Glutamatergic neuron (in vitro differentiated cells): ENCODE results near the gene NSMCE1. TPM values are rescaled to one million over a fixed set of nuclear protein-coding genes. Genes with fewer than 3 reads are reported as not detected.

Source experiments
- DNase-seq: peaks from one replicate; pipeline ENCODE4 v3.0.0; 2022
- H3K27ac Mint-ChIP-seq: one replicate; pipeline ENCODE4 v1.8.0; 2020; ENCODE audit warnings: mild to moderate bottlenecking, mixed read lengths, inconsistent platforms; ENCODE audit not compliant: unreplicated experiment
- H3K27me3 Mint-ChIP-seq: one replicate; pipeline ENCODE4 v1.8.0; 2020; ENCODE audit warnings: mild to moderate bottlenecking, moderate library complexity, mixed read lengths, inconsistent platforms; ENCODE audit not compliant: unreplicated experiment
- H3K36me3 Mint-ChIP-seq: one replicate; pipeline ENCODE4 v1.8.0; 2020; ENCODE audit warnings: mild to moderate bottlenecking, mixed read lengths, inconsistent platforms; ENCODE audit not compliant: unreplicated experiment
- H3K4me1 Mint-ChIP-seq: one replicate; pipeline ENCODE4 v1.8.0; 2020; ENCODE audit warnings: mild to moderate bottlenecking, low read depth, mixed read lengths, inconsistent platforms; ENCODE audit not compliant: unreplicated experiment
- H3K4me3 Mint-ChIP-seq: one replicate; pipeline ENCODE4 v1.8.0; 2020; ENCODE audit warnings: mild to moderate bottlenecking, mixed read lengths, inconsistent platforms; ENCODE audit not compliant: unreplicated experiment
- H3K9me3 Mint-ChIP-seq: one replicate; pipeline ENCODE4 v1.8.0; 2020; ENCODE audit warnings: mild to moderate bottlenecking, moderate library complexity, mixed read lengths, inconsistent platforms; ENCODE audit not compliant: unreplicated experiment
- total RNA-seq: library from RNA; stranded (reverse); fragmentation: NEBNext Ultra II Directional; extraction: Animal tissue kit (Norgen Biotek cat#: 25700); gene quantifications from one replicate; pipeline ENCODE4 v1.2.1, GENCODE V29; 2021; ENCODE audit not compliant: unreplicated experiment
- TF ChIP-seq, protein P1 (sequence below): fragments of 200-600 bp; sonication (generic); IDR thresholded peaks from one replicate; pipeline ENCODE4 v1.5.0; 2021; ENCODE audit not compliant: partially characterized antibody, unreplicated experiment

The NSMCE1 gene
- total RNA-seq, 1 donor from 2014 or later, result 32.7 TPM

- peaks cover 9% of the 10 kb centered on the region for H3K36me3 Mint-ChIP-seq
- H3K4me1 Mint-ChIP-seq, result peaks cover 16% of the 10 kb centered on the region
- TF ChIP-seq, protein P1, sequence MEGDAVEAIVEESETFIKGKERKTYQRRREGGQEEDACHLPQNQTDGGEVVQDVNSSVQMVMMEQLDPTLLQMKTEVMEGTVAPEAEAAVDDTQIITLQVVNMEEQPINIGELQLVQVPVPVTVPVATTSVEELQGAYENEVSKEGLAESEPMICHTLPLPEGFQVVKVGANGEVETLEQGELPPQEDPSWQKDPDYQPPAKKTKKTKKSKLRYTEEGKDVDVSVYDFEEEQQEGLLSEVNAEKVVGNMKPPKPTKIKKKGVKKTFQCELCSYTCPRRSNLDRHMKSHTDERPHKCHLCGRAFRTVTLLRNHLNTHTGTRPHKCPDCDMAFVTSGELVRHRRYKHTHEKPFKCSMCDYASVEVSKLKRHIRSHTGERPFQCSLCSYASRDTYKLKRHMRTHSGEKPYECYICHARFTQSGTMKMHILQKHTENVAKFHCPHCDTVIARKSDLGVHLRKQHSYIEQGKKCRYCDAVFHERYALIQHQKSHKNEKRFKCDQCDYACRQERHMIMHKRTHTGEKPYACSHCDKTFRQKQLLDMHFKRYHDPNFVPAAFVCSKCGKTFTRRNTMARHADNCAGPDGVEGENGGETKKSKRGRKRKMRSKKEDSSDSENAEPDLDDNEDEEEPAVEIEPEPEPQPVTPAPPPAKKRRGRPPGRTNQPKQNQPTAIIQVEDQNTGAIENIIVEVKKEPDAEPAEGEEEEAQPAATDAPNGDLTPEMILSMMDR, result no peak
- H3K4me3 Mint-ChIP-seq, result peak overlapping the region; percentile 4
- H3K27ac Mint-ChIP-seq, result peak overlapping the region; percentile 80
- H3K9me3 Mint-ChIP-seq, result peaks cover 7% of the 10 kb centered on the region
- DNase-seq, result no peak
- H3K27me3 Mint-ChIP-seq, result peaks cover 9% of the 10 kb centered on the region
Measured at GRCh38 chr16:27215660-27216059, 52.9 kb downstream of the NSMCE1 start.

DNA sequence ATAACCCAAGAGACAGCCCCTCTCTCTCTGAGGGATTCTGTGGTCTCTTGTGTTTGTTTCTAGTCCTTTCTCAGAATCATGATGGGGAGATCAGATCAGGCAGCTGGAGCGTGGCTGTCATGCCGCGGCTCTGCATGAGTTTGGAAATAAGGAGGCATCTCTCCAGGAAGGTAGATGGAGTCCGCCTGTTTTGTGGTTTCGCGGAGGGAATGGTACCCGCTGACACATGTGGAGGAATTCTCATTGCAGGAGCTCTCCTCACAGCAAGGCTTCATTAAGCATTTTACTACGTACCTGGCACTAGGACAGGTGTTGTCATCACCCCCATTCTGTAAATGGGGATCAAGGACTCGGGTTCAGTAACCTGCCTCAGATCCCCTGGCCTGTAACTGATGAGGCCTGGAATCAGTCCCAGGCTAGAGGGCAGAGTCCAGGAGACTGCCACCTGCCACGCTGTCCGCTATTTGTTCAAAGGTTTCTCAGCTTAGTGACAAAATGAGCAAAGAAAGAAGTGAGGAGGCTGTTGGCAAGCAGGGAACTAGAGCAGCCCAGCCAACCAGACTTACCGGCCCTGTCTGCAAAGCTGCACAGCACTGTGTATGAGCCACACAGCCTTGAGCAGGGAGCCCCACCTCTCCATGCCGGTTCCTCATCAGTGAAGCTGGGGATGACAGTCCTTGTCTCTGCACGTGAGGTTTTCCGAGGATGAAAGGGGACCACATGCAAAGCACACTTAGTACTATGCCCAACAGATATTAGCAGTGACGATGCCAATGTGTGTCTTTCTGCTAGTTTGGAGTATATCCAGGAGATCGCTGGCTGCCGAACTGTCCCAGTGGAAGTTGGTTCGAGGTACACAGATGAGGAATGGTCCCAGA lies 54.2 kb downstream of the NSMCE1 start:
- TF ChIP-seq, protein P1, result no peak
- peaks cover 7% of the 10 kb centered on the region for H3K9me3 Mint-ChIP-seq
- no peak overlapping the region for H3K4me3 Mint-ChIP-seq
- peaks cover 9% of the 10 kb centered on the region for H3K36me3 Mint-ChIP-seq
- peaks cover 10% of the 10 kb centered on the region for H3K27me3 Mint-ChIP-seq
- DNase-seq, result no peak
- H3K4me1 Mint-ChIP-seq, result peaks cover 16% of the 10 kb centered on the region
- no peak overlapping the region for H3K27ac Mint-ChIP-seq

DNA sequence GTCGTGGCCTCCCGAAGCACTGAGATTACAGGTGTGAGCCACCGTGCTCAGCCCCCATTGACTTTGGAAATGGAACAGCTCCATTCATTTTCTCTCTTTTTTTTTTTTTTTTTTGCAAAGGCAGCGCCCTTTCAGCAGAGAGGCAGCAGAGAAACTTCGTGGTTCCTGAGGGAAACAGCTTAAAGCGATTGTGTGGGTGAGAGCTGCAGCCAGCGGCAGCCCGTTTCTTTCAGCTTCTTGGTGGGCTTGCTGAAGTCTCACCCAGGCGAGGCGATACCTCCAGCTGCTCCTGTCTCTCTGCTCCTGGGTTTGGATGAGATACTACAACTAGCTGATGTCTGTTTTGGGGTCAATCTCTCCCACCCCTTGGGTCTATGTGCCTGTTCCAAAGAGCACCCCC lies 57.5 kb downstream of the NSMCE1 start:
- H3K27me3 Mint-ChIP-seq, result peaks cover 8% of the 10 kb centered on the region
- H3K9me3 Mint-ChIP-seq, result peaks cover 7% of the 10 kb centered on the region
- no peak overlapping the region for H3K27ac Mint-ChIP-seq
- TF ChIP-seq, protein P1, result no peak
- H3K4me3 Mint-ChIP-seq, result no peak overlapping the region
- peaks cover 9% of the 10 kb centered on the region for H3K36me3 Mint-ChIP-seq
- peaks cover 6% of the 10 kb centered on the region for H3K4me1 Mint-ChIP-seq
- DNase-seq, result no peak

- DNase-seq, result no peak
- Mint-ChIP-seq H3K4me3 (no peak overlapping the region), H3K9me3 (peaks cover 1% of the 10 kb centered on the region), H3K27me3 (peaks cover 3% of the 10 kb centered on the region), H3K4me1 (no peaks in the 10 kb centered on the region), H3K27ac (no peak overlapping the region), H3K36me3 (peaks cover 4% of the 10 kb centered on the region)
- TF ChIP-seq, protein P1, result no peak
Measured at GRCh38 chr16:27210174-27210573, 58.4 kb downstream of the NSMCE1 start.

- peaks cover 2% of the 10 kb centered on the region for H3K27me3 Mint-ChIP-seq
- no peaks in the 10 kb centered on the region for H3K4me1 Mint-ChIP-seq
- TF ChIP-seq, protein P1, result no peak
- no peak overlapping the region for H3K4me3 Mint-ChIP-seq
- H3K36me3 Mint-ChIP-seq, result no peaks in the 10 kb centered on the region
- H3K9me3 Mint-ChIP-seq, result no peaks in the 10 kb centered on the region
- no peak for DNase-seq
- H3K27ac Mint-ChIP-seq, result no peak overlapping the region
Measured at GRCh38 chr16:27209591-27209990, 59.0 kb downstream of the NSMCE1 start.
